ENCODE measurements around the gene NXN.

- TF ChIP-seq, protein P1, sequence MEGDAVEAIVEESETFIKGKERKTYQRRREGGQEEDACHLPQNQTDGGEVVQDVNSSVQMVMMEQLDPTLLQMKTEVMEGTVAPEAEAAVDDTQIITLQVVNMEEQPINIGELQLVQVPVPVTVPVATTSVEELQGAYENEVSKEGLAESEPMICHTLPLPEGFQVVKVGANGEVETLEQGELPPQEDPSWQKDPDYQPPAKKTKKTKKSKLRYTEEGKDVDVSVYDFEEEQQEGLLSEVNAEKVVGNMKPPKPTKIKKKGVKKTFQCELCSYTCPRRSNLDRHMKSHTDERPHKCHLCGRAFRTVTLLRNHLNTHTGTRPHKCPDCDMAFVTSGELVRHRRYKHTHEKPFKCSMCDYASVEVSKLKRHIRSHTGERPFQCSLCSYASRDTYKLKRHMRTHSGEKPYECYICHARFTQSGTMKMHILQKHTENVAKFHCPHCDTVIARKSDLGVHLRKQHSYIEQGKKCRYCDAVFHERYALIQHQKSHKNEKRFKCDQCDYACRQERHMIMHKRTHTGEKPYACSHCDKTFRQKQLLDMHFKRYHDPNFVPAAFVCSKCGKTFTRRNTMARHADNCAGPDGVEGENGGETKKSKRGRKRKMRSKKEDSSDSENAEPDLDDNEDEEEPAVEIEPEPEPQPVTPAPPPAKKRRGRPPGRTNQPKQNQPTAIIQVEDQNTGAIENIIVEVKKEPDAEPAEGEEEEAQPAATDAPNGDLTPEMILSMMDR (IDR thresholded peaks at IDR 0.05) = no peak
- TF ChIP-seq POLR2AphosphoS5 (IDR thresholded peaks at IDR 0.05; ENCODE audit: insufficient read depth in 1 of 2, low read depth in 1 of 2) = no peak
Observed at GRCh38 chr17:861364-861763, 118.2 kb downstream of the NXN start.
